22Rv1 (cell line): ENCODE results near the gene SMC3.
"Not testable (repeated sequence)": the region's sequence is repeated elsewhere in the genome, so short reads cannot be mapped to it uniquely, and the experiment has no call there.

Experiments
- ZFX ChIP-seq: fragments of 450-650 bp; IDR thresholded peaks from 2 replicates; pipeline ENCODE4 v1.6.1; 2017; ENCODE audit warnings: antibody characterized with exemption, borderline replicate concordance
- TF ChIP-seq, protein P1 (sequence below): fragments of 450-650 bp; IDR thresholded peaks from 2 replicates; pipeline ENCODE4 v1.5.1; 2017; ENCODE audit warnings: mild to moderate bottlenecking

DNA sequence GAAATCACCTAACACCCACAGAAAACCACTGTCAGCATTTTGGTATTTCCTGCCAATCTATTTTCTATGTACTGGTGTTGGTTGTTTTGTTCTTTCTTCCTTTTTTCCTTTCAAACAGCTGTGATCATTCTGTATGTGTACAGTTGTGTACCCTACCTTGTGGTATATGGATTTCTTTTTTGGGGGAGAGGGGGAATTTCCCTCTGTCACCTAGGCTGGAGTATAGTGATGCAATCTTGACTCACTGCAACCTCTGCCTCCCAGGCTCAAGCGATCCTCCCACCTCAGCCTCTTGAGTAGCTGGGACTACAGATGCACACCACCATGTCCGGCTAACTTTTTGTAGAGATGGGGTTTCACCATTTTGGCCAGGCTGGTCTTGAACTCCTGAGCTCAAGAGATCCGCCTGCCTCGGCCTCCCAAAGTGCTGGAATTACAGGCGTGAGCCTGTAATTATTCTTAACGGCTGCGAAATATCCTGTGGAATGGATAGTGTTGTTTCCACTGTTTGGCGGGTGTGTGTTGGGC lies 38.4 kb upstream of the SMC3 start:
- TF ChIP-seq, protein P1, sequence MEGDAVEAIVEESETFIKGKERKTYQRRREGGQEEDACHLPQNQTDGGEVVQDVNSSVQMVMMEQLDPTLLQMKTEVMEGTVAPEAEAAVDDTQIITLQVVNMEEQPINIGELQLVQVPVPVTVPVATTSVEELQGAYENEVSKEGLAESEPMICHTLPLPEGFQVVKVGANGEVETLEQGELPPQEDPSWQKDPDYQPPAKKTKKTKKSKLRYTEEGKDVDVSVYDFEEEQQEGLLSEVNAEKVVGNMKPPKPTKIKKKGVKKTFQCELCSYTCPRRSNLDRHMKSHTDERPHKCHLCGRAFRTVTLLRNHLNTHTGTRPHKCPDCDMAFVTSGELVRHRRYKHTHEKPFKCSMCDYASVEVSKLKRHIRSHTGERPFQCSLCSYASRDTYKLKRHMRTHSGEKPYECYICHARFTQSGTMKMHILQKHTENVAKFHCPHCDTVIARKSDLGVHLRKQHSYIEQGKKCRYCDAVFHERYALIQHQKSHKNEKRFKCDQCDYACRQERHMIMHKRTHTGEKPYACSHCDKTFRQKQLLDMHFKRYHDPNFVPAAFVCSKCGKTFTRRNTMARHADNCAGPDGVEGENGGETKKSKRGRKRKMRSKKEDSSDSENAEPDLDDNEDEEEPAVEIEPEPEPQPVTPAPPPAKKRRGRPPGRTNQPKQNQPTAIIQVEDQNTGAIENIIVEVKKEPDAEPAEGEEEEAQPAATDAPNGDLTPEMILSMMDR, result not testable (repeated sequence)
- TF ChIP-seq ZFX, result not testable (repeated sequence)
